Measurements from ENCODE around the gene NEK11.
"Not testable (repeated sequence)": the region's sequence is repeated elsewhere in the genome, so short reads cannot be mapped to it uniquely, and the experiment has no call there.

Gene NEK11

DNA sequence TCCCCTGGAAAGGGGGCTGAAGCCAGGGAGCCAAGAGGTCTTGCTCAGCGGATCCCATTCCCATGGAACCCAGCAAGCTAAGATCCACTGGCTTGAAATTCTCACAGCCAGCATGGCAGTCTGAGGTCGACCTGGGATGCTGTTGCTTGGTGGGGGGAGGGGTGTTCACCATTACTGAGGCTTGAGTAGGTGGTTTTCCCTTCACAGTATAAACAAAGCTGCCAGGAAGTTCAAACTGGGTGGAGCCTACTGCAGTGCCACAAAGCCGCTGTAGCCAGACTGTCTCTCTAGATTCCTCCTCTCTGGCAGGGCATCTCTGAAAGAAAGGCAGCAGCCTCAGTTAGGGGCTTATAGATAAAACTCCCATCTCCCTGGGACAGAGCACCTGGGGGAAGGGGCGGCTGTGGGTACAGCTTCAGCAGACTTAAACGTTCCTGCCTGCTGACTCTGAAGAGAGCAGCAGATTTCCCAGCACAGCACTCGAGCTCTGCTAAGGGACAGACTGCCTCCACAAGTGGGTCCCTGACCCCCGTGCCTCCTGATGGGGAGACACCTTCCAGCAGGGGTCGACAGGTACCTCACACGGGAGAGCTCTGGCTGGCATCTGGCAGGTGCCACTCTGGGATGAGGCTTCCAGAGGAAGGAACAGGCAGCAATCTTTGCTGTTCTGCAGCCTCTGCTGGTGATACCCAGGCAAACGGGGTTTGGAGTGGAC lies 15.8 kb downstream of the NEK11 start:
- not testable (repeated sequence) for FAIRE-seq

DNA sequence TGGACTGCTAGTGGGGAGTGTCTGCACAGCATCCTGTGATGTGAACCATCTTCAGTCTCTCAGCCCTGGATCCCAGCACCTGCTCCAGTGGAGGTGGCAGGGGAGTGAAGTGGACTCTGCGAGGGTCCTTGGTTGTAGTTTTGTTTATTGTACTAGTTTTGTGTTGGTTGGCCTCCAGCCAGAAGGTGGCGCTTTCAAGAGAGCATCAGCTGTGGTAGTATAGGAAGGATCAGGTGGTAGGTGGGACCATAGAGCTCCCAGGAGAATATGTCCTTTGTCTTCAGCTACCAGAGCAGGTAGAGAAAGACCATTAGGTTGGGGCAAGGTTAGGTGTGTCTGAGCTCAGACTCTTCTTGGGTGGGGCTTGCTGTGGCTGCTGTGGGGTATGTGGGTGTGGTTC lies 20.9 kb downstream of the NEK11 start:
- FAIRE-seq = no peak

DNA sequence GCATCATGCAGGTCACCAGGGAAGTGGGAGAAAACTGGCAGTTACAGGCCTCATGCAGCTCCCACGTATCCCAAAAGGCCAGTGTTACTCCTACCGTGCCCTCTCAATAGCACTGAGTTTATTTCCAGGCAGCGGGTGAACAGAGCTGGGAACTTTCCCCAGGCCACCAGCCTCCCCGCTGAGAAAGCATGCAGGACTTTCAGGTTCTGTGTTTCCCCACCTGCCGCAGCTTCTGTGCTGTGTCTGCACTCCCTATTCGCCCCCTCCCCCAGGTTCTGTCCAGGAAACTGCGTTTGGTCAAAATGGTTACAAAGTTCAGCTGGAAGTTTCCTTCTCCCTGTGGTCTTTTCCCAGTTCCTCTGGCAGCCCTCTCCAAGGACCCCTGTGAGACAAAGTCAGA lies 21.4 kb downstream of the NEK11 start:
- no peak for FAIRE-seq

DNA sequence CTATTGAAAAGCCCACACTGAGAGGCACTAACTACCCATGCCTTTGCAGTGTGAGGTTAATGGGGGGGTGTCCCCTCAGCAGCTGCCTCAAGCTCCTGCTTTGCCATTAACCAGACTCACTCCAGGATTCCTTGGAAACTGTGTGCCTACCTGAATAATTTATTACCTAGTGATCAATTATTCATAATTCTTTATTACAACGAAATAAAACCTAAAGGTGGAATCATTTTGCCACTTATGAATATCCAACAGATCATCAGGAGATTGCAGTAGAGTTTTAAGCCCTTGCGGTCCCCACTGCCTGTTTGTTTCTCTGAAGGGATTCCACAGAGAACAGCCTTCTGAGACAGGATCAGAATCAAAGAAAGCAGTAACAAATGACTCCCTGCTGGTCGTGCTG lies 23.3 kb downstream of the NEK11 start:
- FAIRE-seq = no peak

DNA sequence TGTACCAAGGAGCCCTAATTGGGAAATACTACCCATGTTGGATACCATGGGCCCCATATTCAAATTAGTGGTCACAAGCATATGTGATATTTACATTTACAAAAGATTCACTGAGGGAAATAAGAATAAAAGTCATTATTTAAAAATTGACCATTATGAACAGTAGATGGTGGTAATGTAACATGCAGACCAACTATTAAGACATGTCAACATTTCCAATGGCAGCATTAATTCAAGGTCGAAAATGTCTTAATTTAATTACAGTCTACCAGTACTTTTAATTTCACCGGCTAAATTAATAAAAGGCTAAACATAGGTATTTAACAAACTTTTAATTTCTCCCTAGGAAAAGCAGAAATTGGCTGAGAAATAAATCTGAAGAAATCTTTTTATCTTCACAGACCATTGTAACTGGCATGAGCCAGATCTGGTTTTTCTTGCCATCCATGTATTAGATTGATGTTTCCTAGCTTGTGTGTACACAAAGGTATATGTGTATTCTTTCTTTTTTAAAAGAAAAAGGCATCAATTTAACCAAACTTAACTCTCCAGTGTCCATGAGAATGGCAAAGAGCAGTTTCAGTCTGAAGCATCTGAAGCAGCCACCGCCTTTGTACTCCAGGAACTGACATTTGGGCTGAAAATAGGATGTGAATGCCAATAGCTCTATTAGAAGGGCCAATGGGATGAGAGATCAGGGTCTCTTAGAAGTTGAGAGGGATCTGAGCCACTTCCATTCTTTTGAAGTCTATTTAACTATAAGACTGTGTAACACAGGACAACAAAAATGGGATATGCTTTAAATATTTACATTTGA lies 26.6 kb downstream of the NEK11 start:
- FAIRE-seq = peak; percentile 95

DNA sequence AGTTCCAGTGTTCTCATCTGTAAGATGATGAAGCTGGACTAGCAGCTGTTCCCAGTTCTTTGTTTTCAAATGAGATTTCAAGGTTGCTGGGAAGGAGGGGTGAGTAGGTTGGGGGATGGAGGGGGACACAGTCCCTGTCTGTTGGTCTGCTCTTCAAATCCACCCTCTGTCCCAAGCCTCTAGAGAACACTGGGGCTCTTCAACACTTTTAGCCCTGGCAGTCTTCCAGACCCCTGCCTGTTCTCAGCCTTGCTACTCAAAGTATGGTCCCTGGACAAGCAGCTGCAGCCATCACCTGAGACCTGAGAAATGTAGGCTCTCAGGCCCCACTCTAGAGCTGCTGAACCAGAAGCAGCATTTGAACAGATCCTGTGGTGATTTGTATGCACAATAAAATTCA lies 41.3 kb downstream of the NEK11 start:
- FAIRE-seq = no peak

DNA sequence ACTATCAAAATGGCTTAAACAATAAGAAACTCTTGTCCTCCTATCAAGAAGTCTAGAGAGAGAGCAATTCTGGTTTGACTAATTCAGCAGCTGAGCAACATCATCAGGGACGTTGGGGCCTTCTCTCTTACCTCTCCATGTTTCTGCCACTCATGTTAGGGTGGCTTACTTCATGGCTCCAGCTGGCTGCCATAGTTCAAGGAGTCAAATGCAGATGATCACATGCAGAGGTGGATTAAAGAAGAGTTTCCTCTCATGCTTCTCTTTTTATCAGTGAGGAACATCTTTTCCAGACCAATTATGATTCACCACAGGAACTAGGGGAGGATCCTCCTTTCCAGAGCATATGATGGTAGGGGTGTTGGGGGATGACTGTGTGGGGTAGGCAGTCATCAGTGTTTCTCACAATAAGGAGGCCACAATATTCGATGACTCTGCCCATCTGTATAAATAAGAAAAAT lies 45.5 kb downstream of the NEK11 start:
- FAIRE-seq = no peak

DNA sequence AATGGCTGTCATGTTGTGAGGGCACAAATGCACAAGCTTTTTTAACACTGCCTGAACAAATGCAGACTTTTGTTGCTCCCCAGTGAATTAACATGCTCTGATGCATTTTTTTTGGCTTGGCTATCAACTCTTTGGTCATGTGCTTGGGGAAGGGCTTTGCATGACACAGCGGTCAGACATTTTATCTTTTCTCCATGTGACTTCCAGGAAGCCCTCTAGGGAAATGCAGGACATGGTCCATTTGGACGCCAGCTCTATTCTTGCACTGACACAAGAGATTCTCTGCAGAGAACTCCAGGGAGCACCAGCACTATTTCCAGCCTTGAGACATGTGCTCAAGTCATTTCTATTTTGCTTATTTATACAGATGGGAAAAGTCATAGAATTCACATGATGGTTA lies 46.2 kb downstream of the NEK11 start:
- FAIRE-seq = no peak

DNA sequence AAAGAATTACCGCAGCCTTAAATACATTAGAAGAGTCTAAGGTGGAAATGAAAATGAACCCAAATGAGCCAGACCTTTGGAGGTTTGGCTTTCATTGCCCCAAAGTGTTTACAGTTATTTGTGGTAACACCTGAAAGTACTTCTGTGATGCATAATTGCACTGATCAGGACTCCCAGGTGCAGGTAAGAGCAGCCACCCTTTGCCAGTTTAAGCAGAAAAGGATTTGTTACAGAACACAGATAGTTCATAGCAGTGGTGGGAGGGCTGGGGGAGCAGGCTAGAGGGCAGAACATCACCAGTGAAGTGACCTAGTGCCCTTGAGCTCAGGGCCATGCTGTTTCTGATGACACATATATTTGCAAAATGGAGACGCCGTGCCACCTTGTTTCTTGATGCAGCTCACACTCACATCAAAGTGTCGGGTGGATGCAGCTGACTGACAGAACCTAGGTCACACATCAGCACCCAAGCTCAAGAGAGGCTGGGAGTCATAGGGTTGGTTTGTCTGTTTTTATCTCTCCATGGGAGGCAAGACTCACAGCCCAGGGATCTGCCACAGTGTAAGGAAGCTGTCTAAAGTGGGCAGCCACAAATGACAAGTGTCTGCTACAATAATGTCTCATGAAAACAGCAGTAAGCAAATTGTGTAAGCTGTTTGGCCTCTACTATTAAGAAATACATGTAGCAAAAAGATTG lies 49.1 kb downstream of the NEK11 start:
- no peak for FAIRE-seq

DNA sequence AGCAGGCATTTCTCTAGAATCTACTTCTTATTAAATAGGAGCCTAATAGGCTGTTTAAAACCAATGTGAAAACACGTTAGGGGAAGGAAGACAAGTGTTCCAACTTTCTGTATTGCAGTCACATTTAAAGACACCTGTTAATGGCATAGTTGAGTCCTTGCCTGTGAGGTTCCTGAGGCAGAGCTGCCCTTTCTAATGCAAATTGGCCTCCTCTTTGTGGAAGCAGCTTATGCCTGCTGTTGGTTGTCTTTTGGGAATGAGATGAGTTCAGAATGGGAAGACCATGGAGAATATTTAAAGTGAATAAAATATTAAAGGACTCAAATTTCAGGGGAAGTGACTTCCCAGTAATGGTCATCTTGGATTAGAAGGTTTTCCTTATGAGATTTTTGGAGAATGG lies 51.2 kb downstream of the NEK11 start:
- FAIRE-seq = no peak

DNA sequence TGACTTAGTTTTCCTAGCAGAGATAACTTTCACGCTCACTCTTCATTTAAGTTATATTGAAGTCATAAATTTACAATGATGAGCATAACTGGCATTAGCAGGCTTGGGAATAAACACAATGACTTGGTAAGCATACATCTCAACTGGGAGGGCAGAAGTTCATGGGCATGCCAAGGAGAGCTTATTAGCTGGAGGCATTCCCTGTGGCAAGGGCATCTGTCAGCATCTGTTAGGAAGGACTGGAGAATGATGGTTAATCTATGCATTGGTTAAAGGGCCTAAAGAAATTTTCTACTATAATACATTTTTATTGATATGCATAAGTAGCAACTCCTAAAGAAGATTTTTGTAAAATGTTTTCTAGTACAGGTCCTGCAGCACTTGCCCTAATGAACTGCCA lies 52.4 kb downstream of the NEK11 start:
- FAIRE-seq = no peak

DNA sequence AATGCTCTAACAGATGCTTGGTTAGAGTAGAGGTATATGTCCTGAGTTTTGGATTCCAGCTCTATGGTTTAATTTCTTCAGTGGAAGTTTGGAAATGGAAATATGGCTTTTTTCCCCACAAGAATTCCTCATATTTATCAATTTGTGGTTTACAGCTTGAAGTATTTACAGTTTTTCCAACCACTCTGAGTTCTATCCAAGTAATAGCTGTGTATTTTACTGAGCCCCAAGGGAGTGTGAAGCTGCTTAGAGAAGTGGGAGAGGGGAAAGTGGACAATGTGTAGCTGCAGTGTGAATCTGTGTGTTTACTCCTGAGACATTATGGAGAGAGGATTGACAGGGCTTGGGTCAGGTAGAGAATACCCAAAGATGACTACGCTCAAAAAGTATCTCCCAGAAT lies 54.5 kb downstream of the NEK11 start:
- FAIRE-seq = no peak

DNA sequence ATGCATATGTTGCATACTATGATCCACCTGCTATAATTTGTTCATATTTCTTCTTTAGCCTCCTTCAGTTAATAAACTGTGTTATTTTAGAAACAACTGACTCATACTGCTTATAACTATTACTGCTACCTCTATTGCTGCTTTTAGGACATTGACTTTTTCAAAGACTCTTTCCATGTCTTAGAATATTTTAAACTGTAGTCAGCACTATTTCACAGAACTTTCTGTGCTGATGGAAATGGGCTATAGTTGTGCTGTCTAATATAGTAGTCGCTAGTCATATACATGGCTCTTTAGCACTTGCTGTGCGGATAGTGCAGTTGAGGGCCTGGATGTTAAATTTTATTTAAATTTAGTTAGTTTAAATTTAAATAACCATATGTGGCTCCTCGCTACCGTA lies 55.6 kb downstream of the NEK11 start:
- FAIRE-seq = no peak

DNA sequence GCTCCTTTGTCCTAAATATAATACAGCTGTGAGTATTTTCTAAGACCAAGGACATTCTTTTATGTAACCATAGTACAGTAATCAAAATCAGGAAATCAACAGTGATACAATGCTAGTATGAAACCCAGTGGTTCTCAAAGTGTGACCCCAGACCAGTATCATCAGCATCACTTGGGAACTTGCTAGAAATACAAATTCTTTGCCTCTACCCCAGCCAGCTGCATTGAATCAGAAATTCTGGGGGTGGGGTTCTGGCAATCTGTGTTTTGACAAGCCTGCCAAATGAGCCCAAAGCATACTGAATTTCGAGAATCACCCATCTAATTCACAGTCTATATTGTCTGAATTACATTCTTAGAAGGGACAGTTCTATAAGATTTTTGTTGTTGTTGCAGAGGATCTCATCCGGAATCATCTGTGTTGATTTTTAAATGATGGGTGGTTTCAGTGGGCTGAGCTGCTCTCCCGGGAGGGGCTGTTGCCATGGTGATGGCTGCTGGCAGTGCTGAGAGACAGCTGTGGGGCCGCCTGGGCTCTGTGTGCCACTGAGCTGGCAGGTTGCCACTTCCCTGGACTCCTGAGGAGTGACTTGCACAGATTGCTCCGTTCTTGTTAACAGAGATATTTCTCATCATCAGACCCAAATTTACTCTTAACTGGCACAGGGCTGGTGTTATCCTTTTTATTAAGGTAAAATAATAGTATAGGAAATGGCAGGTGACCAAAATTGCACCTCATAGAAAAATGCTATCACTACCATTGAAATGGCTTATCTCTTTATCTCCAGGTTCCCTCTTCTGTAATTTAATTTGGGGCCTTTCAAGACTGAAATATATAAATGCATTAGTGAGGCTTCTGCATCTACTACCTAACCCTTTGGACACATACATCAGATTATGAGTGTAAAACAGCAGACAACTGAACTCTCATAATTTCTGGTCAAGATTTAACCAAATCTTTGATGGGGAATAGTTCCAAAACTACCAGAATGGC lies 56.5 kb downstream of the NEK11 start:
- no peak for FAIRE-seq

DNA sequence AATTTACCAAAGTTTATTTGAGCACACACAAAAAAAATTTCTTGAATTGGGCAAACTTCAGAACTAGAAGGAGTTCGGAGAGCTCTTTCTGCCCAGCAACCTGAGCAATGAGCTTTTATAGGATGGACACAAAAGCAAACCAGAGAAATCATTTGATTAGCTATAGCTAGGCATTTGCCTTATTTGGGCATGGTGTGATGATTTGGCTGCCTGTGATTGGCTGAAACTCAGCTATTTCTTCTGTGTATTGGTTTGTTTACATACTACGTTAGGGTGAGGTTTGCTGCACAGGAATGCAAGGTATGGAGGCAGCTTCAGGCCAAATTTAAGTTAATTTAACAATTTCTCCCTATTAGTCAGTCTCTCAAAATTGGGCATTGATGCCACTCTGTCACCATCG lies 65.1 kb downstream of the NEK11 start:
- FAIRE-seq = no peak

DNA sequence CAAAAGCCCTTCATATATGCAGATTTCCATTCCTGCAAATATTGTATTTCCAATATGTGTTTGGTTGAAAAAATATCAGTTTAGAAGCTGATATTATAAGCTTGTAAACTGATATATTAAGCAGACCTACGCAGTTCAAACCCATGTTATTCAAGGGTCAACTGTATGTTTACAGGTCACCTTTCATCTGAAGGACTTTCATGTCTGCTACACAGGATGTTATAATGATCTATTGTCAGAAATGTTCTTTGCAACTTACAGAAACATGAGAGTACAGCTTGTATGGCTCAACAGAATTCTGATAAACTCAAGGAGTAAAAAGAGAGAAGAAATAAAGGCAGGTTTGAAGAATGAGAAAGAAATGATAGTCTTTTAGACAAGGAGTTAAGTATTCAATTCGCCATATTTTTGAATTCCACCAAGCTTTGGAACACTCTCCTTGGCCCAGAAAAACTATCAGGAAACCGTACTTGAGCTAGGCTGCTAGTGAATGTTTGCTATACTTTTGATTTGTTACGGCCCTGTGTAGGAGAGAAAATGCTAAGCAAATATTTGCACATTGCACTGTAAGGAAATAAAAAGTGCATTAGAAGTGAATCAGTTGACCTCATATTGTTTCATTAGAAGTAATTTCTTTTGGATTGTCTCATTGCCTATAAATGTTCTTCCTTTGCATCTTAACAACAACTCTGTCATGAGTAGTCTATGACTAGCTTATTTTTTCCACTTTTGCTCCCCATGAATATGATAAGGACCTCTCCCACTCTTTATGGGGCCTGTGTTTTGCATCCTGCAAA lies 81.2 kb downstream of the NEK11 start:
- peak; percentile 45 for FAIRE-seq

DNA sequence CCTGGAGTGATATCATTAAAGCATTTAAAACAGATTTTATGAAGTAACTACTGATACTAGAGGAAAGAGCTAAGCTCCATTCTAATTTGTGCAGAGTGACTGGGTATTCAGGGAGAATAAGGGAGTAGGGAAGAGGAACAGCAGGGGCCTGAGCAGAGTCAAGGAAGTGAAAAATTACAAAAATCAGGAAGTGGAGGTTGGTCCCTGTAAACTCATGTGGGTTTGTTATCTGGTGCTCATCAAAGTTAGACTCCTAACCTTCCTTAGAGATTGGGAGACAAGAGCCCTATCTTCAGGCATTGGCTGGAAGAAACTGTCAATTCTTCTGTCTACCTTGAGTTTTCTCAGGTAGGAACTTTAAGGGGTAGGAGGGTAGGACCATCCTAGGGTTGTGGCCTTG lies 82.5 kb downstream of the NEK11 start:
- no peak for FAIRE-seq

DNA sequence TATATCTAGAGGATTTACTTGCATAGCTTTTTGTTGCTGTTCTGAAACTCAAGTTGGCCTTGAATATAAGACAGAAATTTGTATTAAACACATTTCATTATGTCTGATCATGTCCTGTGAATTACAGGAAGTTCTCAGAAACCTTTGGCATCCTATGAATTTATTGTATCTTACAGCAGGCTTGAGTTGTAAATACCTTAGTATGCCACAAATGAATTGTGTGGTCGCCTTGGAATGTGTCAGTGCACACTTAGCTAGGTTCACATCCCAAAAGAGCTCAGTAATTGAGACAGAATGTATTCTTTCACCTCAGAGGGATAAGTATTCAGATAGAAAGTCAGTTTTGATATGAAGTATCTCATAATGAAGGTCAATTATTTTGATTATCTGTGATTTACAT lies 83.4 kb downstream of the NEK11 start:
- no peak for FAIRE-seq

DNA sequence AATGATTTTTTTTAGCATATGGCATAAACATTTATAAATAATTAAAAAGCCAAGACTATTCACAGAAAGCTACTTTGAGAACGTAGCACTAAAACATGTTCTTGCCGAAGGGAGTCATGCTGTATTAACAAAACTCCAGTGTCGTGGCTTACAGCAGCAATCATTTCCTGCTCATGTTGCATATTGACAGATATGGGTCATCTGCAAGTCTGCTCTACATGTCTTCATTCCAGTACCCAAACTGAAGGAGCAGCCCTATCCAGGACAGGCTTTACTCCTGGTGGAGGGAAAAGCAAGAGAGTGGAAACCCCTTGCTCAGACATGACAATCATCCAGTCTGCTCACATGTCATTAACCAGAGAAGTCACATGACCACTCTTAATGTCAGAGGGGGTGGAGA lies 87.6 kb downstream of the NEK11 start:
- no peak for FAIRE-seq

DNA sequence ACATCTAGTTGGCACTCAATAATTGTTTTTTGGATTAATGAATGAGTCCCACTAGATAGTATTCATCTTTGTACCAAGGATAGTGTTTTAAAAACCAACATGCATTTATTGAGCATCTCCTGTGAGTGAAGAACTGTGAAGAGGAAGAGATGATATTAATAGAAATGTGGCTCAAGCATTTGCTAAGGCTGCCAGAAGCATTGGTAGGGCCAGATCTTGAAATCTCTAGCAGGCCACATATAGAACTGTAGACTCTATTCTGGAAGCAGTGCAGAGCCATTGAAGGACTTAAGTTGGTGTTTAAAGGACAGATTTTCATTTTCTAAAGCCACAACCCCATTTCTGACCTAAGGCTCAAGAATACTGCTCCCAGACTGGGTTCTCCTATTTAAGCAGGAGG lies 99.0 kb downstream of the NEK11 start:
- FAIRE-seq = no peak

DNA sequence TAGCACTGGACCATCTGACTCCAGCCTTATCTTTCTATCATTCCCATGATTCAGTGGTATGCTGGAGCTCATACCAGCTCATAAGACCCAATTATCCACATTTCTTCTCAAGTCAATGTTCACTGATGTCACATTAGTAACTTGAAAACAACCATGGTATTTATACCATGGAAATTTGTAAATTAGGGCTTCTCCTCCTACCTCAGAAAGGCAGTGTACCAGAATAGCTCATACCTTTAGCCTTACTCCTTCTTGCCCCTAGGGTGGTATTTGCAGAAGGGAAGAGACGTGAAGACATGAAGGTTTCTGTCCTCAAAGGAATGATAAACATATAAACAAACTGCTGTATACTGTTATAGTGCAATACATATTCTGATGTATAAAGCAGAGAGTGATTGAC lies 114.2 kb downstream of the NEK11 start:
- FAIRE-seq = no peak

DNA sequence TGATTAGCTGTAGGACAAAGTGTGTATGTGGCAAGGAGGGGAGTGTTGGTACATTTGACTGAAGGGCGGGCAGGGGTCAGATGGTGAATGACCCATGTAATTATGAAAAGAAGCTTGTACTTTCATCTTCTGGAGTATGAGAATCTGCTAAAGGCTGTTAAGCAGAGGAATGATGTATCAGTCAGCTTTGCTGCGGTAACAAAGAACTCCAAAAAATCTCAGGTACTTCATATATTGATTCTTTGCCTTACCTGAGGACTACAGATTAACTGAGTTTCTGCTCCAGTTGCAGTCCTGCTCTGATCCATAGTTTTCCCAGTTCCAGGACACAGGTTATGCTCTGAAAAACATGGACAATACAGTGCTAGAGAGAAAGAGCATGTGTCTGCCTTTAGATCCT lies 115.1 kb downstream of the NEK11 start:
- no peak for FAIRE-seq

Data from islet of Langerhans (tissue), 1 donor.